Transverse colon (tissue), 4 donors: ENCODE results near the gene ABCB8.

Experiments used
- EP300 ChIP-seq: sonication (generic); formaldehyde crosslinking; IDR thresholded peaks from one replicate; pipeline ENCODE4 v1.6.1; 2017; ENCODE audit warnings: antibody characterized with exemption, low read depth
- POLR2A ChIP-seq: fragments of 450-650 bp; IDR thresholded peaks from one replicate; pipeline ENCODE4 v1.6.1; 2016; ENCODE audit warnings: antibody characterized with exemption, mild to moderate bottlenecking, moderate library complexity
- POLR2AphosphoS5 ChIP-seq, 3 donors: sonication (generic); formaldehyde crosslinking; IDR thresholded peaks; one replicate each; pipeline ENCODE4 v1.6.1; 2016; ENCODE audit warnings: antibody characterized with exemption in 3 of 3
- TF ChIP-seq, protein P1 (sequence below), 5 experiments: fragments of 200-600 bp in 3 of 5; fragments of 450-650 bp in 2 of 5; sonication (generic) in 3 of 5; IDR thresholded peaks; 1 replicate in 2 of 5; 2 replicates in 3 of 5; pipeline ENCODE4 v1.5.1; 2016 to 2017; ENCODE audit warnings: antibody characterized with exemption in 5 of 5, inconsistent platforms in 3 of 5, mild to moderate bottlenecking in 2 of 5, moderate library complexity in 1 of 5

DNA sequence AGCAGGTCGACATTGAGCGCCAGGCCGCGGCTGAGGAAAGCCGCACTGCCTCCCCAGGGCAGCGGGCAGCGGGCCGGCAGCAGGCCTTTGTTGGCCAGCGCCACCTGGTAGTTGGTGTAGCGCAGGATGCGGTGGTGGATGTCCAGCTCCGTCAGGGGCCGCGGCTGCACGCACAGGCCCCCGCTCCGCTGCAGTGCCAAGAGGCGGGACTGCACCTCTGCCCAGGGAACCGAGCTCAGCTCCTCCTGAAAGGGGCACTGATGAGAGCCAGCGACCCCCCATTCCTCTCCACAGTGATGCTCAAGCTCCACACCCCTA, 9.2 kb upstream of the ABCB8 start:
- TF ChIP-seq, protein P1, sequence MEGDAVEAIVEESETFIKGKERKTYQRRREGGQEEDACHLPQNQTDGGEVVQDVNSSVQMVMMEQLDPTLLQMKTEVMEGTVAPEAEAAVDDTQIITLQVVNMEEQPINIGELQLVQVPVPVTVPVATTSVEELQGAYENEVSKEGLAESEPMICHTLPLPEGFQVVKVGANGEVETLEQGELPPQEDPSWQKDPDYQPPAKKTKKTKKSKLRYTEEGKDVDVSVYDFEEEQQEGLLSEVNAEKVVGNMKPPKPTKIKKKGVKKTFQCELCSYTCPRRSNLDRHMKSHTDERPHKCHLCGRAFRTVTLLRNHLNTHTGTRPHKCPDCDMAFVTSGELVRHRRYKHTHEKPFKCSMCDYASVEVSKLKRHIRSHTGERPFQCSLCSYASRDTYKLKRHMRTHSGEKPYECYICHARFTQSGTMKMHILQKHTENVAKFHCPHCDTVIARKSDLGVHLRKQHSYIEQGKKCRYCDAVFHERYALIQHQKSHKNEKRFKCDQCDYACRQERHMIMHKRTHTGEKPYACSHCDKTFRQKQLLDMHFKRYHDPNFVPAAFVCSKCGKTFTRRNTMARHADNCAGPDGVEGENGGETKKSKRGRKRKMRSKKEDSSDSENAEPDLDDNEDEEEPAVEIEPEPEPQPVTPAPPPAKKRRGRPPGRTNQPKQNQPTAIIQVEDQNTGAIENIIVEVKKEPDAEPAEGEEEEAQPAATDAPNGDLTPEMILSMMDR (IDR thresholded peaks at IDR 0.05) = no peak
- no peak for TF ChIP-seq EP300
- no peak for TF ChIP-seq POLR2A
- no peak for TF ChIP-seq POLR2AphosphoS5 (IDR thresholded peaks at IDR 0.05)
